GM06990 (cell line): Measurements from ENCODE around the gene KLHL21.

Experiments used
- DNase-seq: peaks from one replicate; pipeline ENCODE4 v3.0.0-alpha.2; 2011; ENCODE audit not compliant: insufficient read length; ENCODE audit errors: extremely low read depth
- H3K27me3 ChIP-seq: replicated peaks from 2 replicates; pipeline ENCODE4 v1.6.0; 2011; ENCODE audit warnings: low read length; ENCODE audit not compliant: control insufficient read depth, insufficient read depth
- H3K36me3 ChIP-seq: 2 replicates; pipeline ENCODE4 v1.5.1; 2011; ENCODE audit warnings: low read length; ENCODE audit not compliant: control insufficient read depth, insufficient read depth
- H3K4me3 ChIP-seq: replicated peaks from 2 replicates; pipeline ENCODE4 v1.5.1; 2011; ENCODE audit warnings: low read depth, mild to moderate bottlenecking, control low read depth, low read length
- CTCF ChIP-seq: IDR thresholded peaks from 2 replicates; pipeline ENCODE4 v1.5.1; 2011; ENCODE audit warnings: low read length, control low read depth, mild to moderate bottlenecking, inconsistent platforms; ENCODE audit not compliant: insufficient read depth, poor library complexity, severe bottlenecking

The KLHL21 gene

GRCh38 chr1:6581561-6582305 is 20.9 kb downstream of the KLHL21 start:
- Histone ChIP-seq H3K27me3 (no peaks in the 10 kb centered on the region), H3K4me3 (no peak overlapping the region), H3K36me3 (peaks cover 1% of the 10 kb centered on the region; the same call in 1 of the 2 replicates)
- no peak for DNase-seq
- no peak for TF ChIP-seq CTCF

- H3K27me3 ChIP-seq = no peaks in the 10 kb centered on the region
- peaks cover 1% of the 10 kb centered on the region; the same call in 1 of the 2 replicates for H3K36me3 ChIP-seq
- peak overlapping the region; percentile 79 for H3K4me3 ChIP-seq
- no peak for TF ChIP-seq CTCF
- no peak for DNase-seq
Measured at GRCh38 chr1:6580593-6581409, 21.9 kb downstream of the KLHL21 start.

- H3K4me3 ChIP-seq = peak overlapping the region; percentile 79
- H3K27me3 ChIP-seq = no peaks in the 10 kb centered on the region
- H3K36me3 ChIP-seq = no peaks in the 10 kb centered on the region
- DNase-seq = no peak
- TF ChIP-seq CTCF = no peak
Measured at GRCh38 chr1:6580119-6580592, 22.5 kb downstream of the KLHL21 start.

- TF ChIP-seq CTCF = no peak
- H3K4me3 ChIP-seq = peak within 1 kb of the TSS; percentile 79
- DNase-seq = peak; percentile 97
- H3K27me3 ChIP-seq = no peaks in the 10 kb centered on the region
- H3K36me3 ChIP-seq = no peaks in the 10 kb centered on the region
Measured at GRCh38 chr1:6579374-6580118, 23.1 kb downstream of the KLHL21 start, which contains the start of gene ZBTB48. ZBTB48 (plus strand) TSS chr1:6579994; CDS start chr1:6580610, 616 bp downstream.

- Histone ChIP-seq H3K27me3 (no peaks in the 10 kb centered on the region), H3K4me3 (no peak overlapping the region), H3K36me3 (no peaks in the 10 kb centered on the region)
- no peak for DNase-seq
- no peak for TF ChIP-seq CTCF
Measured at GRCh38 chr1:6578624-6579373, 23.9 kb downstream of the KLHL21 start.
